NT2/D1 (cell line): ENCODE results near the gene ATXN1.
"Not testable (repeated sequence)": the region's sequence is repeated elsewhere in the genome, so short reads cannot be mapped to it uniquely, and the experiment has no call there.

ENCODE experiments used
- YY1 ChIP-seq: IDR thresholded peaks from 2 replicates; pipeline ENCODE4 v1.6.1; 2011; ENCODE audit not compliant: insufficient read length, insufficient read depth
- ZNF274 ChIP-seq: IDR thresholded peaks from 2 replicates; pipeline ENCODE4 v1.6.1; 2011; ENCODE audit warnings: mild to moderate bottlenecking, low read depth, low read length

DNA sequence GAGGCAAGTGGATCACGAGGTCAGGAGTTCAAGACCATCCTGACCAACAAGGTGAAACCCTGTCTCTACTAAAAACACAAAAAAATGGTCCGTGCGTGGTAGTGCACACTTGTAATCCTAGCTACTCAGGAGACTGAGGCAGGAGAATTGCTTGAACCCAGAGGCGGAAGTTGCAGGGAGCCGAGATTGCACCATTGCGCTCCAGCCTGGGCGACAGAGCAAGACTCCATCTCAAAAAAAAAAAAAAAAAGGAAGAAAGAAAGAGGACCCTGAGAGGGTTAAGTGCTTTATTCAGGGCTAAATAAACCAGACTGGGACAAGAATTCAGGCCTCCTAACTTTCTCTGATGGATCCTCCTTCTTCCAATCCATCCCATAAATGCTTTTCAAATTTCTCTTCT, 54.8 kb downstream of the ATXN1 start:
- TF ChIP-seq YY1, ZNF274: not testable (repeated sequence)
